Uterus (tissue), 2 donors: ENCODE data around the gene ADCY9.

Experiments
- POLR2A ChIP-seq, 2 donors: fragments of 450-650 bp; IDR thresholded peaks; one replicate each; pipeline ENCODE4 v1.6.1; 2016; ENCODE audit warnings: antibody characterized with exemption in 2 of 2, mild to moderate bottlenecking in 1 of 2, moderate library complexity in 1 of 2
- TF ChIP-seq, protein P1 (sequence below), 4 experiments: fragments of 200-600 bp in 2 of 4; fragments of 450-650 bp in 2 of 4; sonication (generic) in 2 of 4; IDR thresholded peaks; one replicate each; pipeline ENCODE4 v1.5.1; 2016 to 2019; ENCODE audit warnings: antibody characterized with exemption in 4 of 4, mild to moderate bottlenecking in 2 of 4, moderate library complexity in 1 of 4

DNA sequence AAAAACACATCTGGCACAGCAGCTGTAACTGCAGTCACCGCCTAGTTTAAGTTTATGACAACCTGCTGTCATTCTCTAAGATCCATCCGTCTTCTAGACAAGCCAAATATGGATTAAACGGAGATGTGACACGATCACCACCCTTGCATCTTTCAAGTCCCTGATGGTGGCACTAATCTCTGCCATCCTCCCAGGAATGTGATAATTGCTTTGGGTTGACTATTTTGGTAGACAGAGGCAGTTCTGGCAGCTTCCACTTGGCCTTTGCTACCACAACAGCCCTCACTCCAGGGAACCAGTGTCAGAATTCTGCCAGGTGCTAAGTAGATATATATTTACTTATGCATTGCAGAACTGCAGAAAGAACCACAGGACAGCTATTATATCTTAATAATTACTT lies 81.3 kb downstream of the ADCY9 start:
- TF ChIP-seq, protein P1, sequence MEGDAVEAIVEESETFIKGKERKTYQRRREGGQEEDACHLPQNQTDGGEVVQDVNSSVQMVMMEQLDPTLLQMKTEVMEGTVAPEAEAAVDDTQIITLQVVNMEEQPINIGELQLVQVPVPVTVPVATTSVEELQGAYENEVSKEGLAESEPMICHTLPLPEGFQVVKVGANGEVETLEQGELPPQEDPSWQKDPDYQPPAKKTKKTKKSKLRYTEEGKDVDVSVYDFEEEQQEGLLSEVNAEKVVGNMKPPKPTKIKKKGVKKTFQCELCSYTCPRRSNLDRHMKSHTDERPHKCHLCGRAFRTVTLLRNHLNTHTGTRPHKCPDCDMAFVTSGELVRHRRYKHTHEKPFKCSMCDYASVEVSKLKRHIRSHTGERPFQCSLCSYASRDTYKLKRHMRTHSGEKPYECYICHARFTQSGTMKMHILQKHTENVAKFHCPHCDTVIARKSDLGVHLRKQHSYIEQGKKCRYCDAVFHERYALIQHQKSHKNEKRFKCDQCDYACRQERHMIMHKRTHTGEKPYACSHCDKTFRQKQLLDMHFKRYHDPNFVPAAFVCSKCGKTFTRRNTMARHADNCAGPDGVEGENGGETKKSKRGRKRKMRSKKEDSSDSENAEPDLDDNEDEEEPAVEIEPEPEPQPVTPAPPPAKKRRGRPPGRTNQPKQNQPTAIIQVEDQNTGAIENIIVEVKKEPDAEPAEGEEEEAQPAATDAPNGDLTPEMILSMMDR (IDR thresholded peaks at IDR 0.05) = no peak
- no peak for TF ChIP-seq POLR2A (IDR thresholded peaks at IDR 0.05)
